ENCODE measurements around the gene TLNRD1.

GRCh38 chr15:81010086-81010485 lies 9.4 kb downstream of the TLNRD1 start:
- TF ChIP-seq POLR2A (IDR thresholded peaks at IDR 0.05) (no peak), CTCF (IDR thresholded peaks at IDR 0.05) (no peak)
